Hematopoietic multipotent progenitor cell treated with erythropoietin and hydrocortisone succinate and interleukin-3 and kit ligand, for 8 days (in vitro differentiated cells): ENCODE results near the gene ING4.
A peak's percentile ranks its signal among the peaks of the same experiment; 100 is the strongest.
"Not testable (repeated sequence)": the region's sequence is repeated elsewhere in the genome, so short reads cannot be mapped to it uniquely, and the experiment has no call there.

ENCODE experiments used
- DNase-seq: peaks from one replicate; pipeline ENCODE4 v3.0.0-alpha.2; 2015

Gene ING4

GRCh38 chr12:6662906-6663742 is at the start of gene ING4:
Gene ING4 (minus strand): TSS chr12:6663119. CDS start chr12:6663101, 18 bp downstream.
- peak; percentile 100 for DNase-seq

- DNase-seq, result no peak
Observed at GRCh38 chr12:6708960-6709394, 46.1 kb upstream of the ING4 start.

DNA sequence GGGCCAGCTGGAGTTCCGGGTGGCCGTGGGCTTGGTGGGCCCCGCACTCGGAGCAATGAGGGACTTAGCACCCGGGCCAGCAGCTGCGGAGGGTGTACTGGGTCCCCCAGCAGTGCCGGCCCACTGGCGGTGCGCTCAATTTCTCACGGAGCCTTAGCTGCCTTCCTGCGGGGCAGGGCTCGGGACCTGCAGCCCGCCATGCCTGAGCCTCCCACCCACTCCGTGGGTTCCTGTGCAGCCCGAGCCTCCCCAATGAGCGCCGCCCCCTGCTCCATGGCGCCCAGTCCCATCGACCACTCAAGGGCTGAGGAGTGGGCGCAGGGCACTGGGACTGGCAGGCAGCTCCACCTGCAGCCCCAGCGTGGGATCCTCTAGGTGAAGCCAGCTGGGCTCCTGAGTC is 45.4 kb upstream of the ING4 start:
- not testable (repeated sequence) for DNase-seq

GRCh38 chr12:6703631-6704030 is 40.7 kb upstream of the ING4 start:
- DNase-seq, result peak; percentile 13

DNA sequence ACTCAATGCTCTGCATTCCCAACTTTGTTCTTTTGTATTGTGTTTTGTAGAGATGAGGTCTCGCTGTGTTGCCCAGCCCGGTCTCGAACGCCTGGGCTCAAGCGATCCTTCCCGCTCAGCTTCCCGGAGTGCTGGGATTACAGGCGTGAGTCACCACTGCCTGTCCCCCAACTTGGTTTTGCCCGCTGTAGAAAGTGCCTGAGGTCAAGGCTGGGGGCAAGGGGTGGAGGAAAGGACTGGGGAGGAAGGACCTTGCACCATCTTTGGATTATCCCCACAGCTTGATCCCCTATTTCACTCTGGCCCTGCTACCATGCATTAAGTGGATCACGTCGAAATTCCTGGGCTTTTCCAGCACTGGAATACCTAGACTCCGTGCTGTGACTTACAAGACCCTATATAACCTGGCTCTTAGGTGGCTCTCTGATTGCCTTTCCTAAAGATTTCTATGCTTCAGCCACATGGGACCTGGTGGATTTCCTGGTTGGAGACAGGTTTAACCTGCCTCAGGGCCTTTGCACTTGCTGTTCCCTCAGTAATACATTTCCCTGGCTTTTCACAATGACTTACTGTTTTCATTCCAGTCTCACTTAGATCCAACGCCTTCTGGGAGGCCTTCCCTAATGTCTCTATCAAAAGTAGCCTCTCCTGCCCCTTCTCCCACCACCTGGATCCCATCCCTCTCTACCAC is 38.3 kb upstream of the ING4 start:
- no peak for DNase-seq

DNA sequence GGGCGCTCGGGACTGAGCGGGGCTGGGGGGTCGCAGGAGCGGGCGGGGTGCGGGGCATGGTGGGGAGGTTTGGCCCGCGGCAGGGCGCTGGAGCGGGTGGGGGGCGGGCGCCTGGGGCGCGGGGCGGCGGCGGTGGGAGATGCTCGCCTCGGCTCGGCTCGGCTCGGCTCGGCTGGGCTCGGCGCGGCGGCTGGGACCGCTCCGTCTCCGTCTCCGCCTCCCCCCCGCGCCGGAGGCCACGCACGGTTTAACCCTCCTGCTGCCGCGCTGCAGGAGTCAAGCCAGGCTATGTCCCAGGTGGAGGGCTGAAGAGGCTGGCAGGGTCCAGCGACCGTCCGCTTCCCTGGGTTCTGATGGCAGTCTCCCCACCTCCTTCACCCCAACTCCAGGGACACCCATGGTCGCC is 37.7 kb upstream of the ING4 start, which contains the start of gene PIANP:
TSS of gene PIANP (minus strand) at position 170 of the 406 bp plus-strand sequence. CDS start 2,754 bp downstream, outside the sequence.
- no peak for DNase-seq

DNA sequence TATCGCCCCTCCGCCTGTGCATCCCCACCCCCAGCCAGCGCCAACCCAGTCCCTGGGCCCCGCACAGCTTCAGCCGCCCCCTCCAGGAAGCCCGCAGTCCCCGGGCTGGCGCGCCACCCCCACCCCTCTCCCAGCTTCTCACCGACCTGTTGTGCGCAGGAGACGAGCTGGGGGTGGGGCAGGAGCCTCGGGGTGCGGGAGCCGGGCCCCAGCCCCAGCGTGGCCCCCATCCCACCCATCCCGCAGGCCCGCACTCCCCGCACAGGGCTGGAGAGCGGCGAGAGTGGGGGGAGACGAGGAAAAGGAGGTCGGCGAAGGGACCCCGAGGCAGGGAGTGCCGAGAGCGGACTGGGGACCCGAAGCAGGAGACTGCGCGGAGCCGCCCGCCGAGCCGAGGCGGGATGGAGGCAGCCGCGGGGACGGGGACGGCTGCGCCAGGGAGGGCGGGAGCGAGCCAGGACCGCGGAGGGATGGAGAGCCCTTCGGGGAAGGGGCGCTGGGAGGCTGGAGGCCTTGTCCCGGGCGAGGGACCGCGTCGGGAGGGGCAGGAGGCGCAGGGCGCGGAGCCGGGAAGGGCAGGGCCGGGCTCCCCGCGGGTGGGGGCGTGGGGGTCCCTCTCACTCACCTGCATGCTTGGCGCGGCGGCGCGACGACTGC is 37.2 kb upstream of the ING4 start:
- DNase-seq, result no peak

DNA sequence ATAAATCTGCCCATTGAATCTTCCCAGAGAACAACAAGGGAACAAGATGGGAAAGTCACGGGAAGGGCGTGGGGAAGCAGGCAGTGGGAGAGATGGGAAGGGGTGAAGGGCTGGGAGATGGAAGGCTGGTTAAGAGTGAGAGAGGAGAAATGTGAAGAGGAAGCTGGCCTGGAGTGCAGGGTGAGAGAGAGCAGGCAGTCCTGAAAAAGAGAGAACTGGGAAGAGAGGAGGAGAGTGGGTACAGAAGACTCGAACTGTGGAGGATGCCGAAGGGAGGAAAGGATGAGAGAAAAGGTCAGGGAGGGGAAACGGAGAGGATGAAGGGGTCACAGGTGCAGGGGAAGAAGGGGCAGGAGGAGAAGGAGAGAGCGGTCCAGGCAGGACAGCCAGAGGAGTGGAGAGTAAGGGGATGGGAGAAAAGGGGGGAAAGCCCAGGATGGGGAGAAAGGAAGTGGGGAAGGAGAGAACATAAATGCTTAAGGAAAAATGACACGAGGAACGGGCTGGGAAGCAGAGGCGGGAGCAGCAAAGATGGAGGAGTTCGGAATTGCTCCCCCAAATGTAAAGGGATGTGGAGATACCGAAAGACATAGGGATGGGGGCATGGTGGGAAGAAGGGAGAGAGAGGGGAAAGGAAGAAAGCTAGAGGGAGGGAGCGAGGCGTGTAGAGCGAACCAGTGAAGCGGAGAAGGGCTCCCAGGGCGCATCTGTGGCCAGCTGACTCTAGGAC is 36.5 kb upstream of the ING4 start:
- no peak for DNase-seq

DNA sequence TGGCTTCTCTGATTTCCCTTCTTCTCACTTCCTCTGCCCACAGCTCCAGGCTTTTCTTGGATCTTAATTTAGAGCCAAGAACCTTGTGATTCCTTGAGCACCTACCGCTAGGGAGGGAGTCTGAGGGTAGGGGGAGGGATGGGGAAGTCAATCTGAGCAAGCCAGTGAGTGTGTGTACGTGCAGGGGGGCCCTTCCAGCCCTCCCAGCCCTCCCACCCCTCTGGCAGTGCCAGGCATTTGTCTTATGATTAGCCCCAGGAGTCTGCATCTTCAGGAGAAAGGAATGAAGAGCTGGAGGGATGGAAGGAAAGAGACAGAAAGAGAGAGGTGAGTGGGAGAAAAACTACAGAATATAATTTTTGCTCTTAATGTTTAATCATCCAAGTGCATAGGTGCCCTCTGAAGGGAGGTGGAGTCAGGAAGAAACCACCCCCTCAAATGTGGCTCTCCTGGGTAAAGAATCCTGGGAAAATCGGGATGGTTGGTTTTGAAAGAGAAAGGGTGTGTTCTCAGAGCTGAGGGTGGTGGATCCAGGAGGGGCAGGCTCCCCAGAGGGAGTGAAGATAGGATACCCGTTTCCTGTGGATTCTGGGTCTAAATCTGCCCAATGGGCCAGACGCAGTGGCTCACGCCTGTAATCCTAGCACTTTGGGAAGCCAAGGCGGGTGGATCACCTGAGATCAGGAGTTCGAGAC is 35.6 kb upstream of the ING4 start:
- DNase-seq, result no peak

GRCh38 chr12:6697584-6698351 is 34.8 kb upstream of the ING4 start:
- DNase-seq, result peak; percentile 59

- no peak for DNase-seq
Observed at GRCh38 chr12:6696690-6697583, 34.0 kb upstream of the ING4 start.

DNA sequence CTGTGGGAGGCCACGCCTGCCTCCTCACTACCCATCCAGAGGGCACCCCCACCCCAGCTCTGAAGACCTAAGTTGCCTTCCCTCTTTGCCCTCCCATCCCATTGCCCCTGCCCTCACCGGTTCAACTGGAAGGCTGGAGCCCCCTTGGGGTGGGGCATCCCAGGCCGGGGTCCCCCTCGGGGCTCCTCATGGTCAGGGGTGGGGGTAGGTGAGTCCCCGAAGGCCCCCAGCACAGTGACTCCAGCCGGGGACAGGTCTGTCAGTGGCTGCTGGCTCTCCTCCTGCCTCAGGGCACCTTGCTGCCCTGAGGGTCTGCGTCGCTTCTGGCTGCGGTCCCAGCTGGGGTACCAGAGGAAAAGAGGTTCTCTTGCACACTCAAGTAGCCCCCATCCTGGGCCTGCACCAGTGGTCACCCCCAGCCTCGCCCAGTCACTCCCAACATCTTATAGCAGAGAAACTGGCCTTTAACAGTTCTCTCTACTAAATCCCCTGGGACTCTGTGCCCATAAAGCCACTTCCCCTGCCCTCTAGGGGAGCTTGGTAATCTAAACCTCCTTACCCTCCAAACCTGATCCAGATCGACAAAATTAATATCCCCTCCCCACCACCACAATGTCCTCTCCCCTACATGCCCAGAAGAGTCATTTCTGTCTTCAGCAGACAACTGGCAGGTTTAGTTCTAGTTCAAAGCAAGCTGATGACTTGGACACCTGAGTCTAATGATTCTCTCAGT is 32.6 kb upstream of the ING4 start:
- no peak for DNase-seq

DNA sequence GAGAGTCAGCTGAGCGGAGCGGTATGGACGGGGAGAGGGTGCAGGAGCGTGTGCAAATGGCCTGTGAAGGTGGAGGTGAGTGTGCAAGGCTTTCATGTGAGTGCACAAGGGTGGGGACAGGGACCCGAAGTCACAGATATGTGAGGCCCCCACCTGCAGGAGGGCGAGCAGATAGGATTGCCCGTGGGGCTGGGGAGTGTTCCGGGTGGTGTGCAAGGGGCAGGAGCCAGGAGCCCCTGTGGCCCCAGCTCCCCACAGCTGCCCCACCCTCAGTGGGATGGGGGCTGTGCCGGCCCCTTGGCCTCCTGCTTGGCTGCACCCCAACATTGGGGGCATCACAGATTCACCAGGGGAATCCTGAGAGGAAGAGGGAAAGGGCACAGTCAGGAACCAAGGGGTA is 31.8 kb upstream of the ING4 start:
- DNase-seq, result no peak

- DNase-seq, result no peak
Observed at GRCh38 chr12:6693832-6694355, 31.0 kb upstream of the ING4 start.

- no peak for DNase-seq
Observed at GRCh38 chr12:6692888-6693287, 30.0 kb upstream of the ING4 start.

DNA sequence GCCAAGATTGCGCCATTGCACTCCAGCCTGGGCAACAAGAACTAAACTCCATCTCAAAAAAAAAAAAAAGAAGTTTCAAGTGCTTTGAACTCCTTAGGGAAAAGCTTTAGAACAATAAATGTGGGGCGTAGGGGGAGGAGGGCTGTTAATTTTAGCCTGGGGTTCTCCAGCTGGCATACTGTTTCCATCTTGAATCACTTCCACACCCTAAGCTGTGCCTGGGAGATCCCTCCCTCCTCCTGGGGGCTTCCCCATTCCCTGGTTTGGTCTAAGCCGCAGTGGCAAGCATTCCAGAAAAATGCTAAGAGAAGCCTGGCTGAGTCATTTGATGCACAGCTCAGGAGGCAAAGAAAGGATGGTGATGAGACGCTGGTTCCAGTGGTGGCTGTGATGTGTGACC is 28.6 kb upstream of the ING4 start:
- DNase-seq, result no peak

- DNase-seq, result peak; percentile 100
Observed at GRCh38 chr12:6688999-6689882, 26.3 kb upstream of the ING4 start, which contains the start of gene ZNF384. Gene ZNF384 (minus strand): TSS chr12:6689375. CDS start chr12:6679520, 9,855 bp downstream.

- DNase-seq, result peak; percentile 36
Observed at GRCh38 chr12:6688543-6688998, 25.7 kb upstream of the ING4 start.
